Panc1 (cell line): ENCODE data around the gene TIGD3.

ENCODE experiments used
- POLR2AphosphoS5 ChIP-seq: IDR thresholded peaks from 2 replicates; pipeline ENCODE4 v1.6.1; 2012; ENCODE audit warnings: mild to moderate bottlenecking, low read depth, low read length, moderate library complexity
- TF ChIP-seq, protein P1 (sequence below): fragments of 450-650 bp; IDR thresholded peaks from 2 replicates; pipeline ENCODE4 v1.5.1; 2017; ENCODE audit warnings: mild to moderate bottlenecking

DNA sequence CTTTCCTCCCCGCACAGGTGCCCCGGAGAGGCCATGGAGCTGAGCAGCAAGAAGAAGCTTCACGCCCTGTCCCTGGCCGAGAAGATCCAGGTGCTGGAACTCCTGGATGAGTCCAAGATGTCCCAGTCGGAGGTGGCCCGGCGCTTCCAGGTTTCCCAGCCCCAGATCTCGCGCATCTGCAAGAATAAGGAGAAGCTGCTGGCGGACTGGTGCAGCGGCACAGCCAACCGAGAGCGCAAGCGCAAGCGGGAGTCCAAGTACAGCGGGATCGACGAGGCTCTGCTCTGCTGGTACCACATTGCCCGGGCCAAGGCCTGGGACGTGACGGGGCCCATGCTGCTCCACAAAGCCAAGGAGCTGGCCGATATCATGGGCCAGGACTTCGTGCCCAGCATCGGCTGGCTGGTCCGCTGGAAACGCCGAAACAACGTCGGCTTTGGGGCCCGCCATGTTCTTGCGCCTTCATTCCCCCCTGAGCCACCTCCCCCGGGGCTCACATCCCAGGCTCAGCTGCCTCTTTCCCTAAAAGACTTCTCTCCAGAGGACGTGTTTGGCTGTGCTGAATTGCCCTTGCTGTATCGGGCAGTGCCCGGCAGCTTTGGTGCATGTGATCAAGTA, 1.3 kb downstream of the TIGD3 start:
- TF ChIP-seq, protein P1, sequence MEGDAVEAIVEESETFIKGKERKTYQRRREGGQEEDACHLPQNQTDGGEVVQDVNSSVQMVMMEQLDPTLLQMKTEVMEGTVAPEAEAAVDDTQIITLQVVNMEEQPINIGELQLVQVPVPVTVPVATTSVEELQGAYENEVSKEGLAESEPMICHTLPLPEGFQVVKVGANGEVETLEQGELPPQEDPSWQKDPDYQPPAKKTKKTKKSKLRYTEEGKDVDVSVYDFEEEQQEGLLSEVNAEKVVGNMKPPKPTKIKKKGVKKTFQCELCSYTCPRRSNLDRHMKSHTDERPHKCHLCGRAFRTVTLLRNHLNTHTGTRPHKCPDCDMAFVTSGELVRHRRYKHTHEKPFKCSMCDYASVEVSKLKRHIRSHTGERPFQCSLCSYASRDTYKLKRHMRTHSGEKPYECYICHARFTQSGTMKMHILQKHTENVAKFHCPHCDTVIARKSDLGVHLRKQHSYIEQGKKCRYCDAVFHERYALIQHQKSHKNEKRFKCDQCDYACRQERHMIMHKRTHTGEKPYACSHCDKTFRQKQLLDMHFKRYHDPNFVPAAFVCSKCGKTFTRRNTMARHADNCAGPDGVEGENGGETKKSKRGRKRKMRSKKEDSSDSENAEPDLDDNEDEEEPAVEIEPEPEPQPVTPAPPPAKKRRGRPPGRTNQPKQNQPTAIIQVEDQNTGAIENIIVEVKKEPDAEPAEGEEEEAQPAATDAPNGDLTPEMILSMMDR = no peak
- TF ChIP-seq POLR2AphosphoS5 = no peak
